ENCODE measurements around the gene MAP3K5.

The MAP3K5 gene

DNA sequence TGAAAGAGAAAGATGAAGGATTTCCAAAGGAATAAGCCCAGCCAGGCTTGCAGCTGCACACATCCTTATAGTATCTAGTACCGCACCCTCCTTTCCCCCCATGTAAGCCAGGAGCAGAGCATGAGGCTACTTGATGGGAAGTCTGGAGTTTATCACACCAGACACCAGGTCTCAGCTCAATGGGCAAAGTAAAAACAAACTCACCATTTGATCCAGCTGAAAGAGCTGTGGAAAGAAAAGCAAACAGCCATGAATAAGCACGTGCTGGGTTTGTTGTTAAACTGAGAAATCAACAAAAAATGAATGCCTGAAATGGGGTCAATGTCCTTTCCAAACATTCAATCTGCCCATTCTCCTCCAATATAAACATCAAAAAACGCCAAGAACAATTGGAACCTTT, 191.5 kb downstream of the MAP3K5 start:
- H3K4me3 ChIP-seq (ENCODE audit: low read length): no peak overlapping the region
- TF ChIP-seq, protein P1, sequence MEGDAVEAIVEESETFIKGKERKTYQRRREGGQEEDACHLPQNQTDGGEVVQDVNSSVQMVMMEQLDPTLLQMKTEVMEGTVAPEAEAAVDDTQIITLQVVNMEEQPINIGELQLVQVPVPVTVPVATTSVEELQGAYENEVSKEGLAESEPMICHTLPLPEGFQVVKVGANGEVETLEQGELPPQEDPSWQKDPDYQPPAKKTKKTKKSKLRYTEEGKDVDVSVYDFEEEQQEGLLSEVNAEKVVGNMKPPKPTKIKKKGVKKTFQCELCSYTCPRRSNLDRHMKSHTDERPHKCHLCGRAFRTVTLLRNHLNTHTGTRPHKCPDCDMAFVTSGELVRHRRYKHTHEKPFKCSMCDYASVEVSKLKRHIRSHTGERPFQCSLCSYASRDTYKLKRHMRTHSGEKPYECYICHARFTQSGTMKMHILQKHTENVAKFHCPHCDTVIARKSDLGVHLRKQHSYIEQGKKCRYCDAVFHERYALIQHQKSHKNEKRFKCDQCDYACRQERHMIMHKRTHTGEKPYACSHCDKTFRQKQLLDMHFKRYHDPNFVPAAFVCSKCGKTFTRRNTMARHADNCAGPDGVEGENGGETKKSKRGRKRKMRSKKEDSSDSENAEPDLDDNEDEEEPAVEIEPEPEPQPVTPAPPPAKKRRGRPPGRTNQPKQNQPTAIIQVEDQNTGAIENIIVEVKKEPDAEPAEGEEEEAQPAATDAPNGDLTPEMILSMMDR (conservative IDR thresholded peaks at IDR 0.05; ENCODE audit: low read length): no peak
- DNase-seq (ENCODE audit: low read depth): no peak

DNA sequence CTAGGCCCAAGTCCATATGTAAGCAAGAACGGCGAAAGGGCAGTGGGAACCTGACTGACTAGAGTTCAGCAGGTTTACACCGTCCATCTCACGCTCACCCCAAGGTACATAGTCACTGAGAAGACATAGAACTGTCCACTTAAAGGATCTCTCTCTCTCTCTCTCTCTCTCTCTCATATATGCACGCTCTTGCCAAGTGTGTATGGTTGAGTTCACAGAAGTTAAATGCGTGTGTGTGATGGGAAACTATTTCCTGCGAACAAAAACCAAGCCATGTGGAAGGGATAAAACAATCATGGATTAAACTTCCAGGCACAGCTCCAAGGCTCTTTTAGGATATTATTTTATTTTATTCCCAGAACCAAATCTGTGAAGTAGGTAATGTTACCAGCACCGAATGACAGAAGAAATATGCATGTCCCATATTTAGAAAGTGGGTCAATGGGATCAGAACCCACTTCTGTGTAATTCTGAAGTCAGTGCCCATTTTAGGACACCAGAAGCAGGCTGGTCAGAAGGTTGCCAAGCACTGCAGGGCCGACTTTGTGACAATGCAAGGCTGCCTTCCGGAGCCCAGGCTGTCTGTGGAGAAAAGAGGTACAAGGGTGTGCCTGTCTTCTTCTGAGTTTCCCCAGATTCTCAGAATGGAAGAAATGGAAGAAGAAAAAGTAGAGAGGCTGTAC, 192.8 kb downstream of the MAP3K5 start:
- DNase-seq (ENCODE audit: low read depth): peak; percentile 77
- TF ChIP-seq, protein P1 (conservative IDR thresholded peaks at IDR 0.05; ENCODE audit: low read length): no peak
- H3K4me3 ChIP-seq (ENCODE audit: low read length): no peak overlapping the region

DNA sequence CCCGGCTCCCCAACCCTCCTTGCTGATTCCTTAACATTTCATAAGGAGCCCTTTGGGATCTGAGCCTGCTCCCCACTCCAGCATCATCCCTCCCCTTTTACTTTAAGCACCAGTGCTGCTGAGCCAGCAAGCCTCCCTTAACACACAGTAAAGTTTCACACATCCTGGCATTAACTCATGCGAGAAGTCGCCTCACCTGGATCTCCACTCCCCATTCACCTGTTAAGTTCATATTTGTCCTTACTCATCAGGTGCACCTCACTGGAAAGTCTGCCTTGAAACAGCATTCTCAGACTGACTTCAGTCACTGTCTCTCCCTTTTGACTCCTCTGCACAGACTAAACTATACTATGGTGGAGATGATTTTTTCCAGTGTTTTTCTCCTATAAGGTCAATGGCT, 194.2 kb downstream of the MAP3K5 start:
- TF ChIP-seq, protein P1 (conservative IDR thresholded peaks at IDR 0.05; ENCODE audit: low read length): no peak
- H3K4me3 ChIP-seq (ENCODE audit: low read length): no peak overlapping the region
- no peak for DNase-seq (ENCODE audit: low read depth)

DNA sequence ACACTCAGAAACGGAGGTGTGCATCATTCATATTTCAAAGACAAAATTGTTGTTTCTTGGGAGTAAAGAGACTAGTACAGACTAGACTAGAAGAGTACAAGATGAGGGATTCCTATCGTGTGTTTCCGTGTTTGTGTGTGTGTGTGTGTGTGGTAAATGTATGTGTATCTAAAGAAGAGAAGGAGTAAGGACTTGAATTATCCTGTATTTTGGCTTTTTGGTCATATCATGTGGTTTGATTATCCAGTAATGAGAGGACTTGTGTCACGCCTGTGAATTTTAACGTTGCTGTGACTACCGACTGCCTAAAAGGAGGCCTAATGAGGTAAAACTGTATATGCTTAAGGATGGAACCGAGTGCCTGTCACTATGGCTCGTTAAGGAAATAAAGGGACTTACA, 197.6 kb downstream of the MAP3K5 start:
- TF ChIP-seq, protein P1 (conservative IDR thresholded peaks at IDR 0.05; ENCODE audit: low read length): no peak
- no peak for DNase-seq (ENCODE audit: low read depth)
- H3K4me3 ChIP-seq (ENCODE audit: low read length): no peak overlapping the region

DNA sequence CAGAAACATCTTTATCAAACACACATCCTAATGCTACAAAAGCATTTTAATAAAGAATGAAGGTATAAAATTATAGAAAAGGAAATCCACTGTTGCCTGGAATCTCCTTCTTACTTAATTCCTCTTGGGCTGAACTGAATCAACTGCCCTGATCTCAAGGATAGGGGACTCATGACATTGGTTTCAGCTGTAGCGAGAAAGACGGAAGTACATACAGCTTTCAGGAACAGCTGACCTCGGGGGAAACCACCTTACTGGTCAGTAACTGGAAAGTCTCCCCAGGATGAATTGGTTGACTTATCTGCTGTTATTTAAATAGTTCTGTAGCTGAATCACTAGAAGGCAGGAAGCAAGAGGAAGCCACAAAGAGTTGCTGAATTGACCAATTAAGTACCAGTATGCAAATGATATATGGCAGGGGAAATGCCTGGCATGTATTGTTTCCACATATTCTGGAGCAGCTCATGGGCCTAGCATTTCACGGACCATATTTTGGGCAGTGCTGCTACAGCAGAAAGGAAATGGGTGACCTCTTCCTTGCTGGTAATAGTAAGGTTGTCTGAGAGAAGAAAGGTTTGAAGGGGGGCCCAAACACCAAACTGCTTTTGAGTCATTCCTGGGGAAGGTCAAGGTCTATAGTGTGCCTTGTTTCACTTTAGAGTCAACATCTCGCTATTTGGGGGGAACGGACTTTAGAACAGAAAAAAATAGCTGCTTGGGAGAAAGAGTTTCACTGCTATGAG, 198.4 kb downstream of the MAP3K5 start:
- peak; percentile 99 for DNase-seq (ENCODE audit: low read depth)
- TF ChIP-seq, protein P1 (conservative IDR thresholded peaks at IDR 0.05; ENCODE audit: low read length): no peak
- no peak overlapping the region for H3K4me3 ChIP-seq (ENCODE audit: low read length)

DNA sequence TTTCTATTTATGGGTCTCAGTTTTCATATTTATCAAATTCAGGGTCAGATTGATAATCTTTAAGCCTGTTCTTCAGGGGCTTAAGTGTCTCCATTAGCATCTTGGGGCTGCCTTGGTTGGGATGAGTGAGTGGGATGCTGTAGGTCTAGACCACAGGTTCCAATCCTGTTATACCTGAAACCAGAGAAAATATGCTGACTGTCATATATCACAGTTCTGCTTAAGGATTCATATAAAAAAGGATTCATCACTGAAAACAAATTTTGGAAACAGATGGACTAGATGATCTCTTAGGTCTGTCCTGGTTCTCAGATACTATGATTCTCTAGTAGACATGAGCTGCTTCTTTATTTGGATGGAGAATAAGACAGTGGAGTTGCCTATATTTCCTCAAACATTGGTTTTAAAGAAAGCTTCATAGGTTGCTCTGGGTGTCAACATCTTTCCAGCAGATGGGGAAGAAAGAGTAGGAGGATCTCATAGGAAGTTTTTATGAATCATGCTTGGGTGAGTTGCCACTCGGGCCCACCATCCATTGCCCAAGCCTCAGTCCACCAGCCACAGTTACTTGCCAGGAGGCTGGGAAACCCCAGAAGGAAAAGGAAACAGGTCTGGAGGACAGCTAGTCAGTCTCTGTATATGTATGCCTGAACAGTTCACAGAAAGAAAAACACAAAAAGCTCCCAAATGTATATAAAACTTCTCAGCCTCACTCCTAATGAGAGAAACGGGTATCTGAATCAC, 199.2 kb downstream of the MAP3K5 start:
- TF ChIP-seq, protein P1 (conservative IDR thresholded peaks at IDR 0.05; ENCODE audit: low read length): no peak
- H3K4me3 ChIP-seq (ENCODE audit: low read length): no peak overlapping the region
- DNase-seq (ENCODE audit: low read depth): peak; percentile 90
